Smooth muscle cell of the brain vasculature (primary cell): ENCODE measurements around the gene EPHA4.

ENCODE experiments used
- DNase-seq: peaks from one replicate; pipeline ENCODE4 v3.0.0-alpha.2; 2012; ENCODE audit warnings: low read depth, low spot score

Gene EPHA4

DNA sequence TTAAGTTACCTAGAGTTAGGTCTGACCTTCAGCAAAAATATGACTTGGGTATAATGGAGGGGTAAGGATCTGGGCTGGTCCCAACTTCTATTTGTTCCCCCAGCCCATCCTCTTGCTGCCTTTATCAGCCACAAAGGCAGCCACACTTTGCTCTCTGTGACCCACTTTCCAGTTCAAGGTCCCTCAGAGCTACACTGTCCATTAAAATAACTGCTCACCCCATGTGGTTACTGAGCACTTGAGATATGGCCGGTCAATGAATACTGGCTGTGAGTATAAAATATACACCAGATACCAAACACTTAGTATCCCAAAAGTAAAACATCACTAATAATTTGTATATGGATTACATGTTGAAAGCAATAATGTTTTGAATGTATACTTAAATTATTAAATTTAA lies 67.2 kb downstream of the EPHA4 start:
- DNase-seq, result no peak

DNA sequence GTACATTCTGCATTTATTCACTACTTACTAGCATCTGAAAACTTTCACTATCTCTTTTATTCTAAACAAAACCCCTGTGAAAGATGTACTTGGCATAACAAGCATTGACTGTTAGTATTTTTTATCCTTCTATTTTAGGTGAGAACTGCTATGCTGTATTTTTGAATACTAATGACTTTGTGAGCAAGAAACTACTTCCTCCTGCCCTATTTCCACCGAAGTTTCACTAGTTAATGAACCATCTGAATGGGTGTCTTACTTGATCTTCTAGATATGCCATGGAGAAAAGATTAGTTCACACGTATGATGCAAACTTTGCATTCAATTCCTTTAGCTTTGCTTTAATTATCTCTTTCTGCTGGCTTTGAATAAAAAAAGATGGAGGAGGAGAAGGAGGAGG lies 68.1 kb downstream of the EPHA4 start:
- no peak for DNase-seq

DNA sequence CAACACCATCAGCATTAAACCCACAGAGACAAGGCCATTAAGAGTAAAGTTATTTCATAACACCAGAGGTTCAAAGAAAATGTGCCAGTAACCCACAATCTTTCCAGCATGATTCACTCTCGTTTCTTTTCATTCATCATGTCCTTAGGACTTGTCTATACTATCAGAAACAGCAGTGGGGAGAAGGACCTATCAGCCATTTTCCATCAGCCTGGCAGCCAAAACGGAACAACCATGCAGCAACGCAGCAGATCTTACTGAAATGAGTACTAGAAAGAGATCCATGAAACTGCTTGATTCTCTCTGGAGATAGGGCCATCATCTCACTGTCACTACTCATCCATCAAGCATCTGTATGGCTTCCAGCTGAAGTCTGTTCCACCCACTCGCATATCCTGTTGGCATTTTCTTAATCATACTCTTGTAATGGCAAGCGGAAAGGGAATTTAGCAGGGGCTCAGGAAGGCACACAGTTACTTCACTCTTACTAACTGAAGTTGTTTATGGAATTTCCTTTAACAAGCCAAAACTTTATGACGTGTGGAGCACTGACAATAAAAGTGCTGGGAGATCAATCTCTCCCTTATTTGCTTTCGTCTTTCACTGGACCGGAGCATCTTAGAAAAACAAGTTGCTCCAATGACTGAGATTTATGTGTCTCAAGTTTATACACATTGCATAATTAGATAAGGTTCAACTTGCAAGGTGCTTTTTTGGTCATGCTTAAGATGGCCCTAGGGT lies 69.7 kb downstream of the EPHA4 start:
- DNase-seq, result no peak

GRCh38 chr2:221501883-221502269 lies 70.2 kb downstream of the EPHA4 start:
- DNase-seq, result no peak

DNA sequence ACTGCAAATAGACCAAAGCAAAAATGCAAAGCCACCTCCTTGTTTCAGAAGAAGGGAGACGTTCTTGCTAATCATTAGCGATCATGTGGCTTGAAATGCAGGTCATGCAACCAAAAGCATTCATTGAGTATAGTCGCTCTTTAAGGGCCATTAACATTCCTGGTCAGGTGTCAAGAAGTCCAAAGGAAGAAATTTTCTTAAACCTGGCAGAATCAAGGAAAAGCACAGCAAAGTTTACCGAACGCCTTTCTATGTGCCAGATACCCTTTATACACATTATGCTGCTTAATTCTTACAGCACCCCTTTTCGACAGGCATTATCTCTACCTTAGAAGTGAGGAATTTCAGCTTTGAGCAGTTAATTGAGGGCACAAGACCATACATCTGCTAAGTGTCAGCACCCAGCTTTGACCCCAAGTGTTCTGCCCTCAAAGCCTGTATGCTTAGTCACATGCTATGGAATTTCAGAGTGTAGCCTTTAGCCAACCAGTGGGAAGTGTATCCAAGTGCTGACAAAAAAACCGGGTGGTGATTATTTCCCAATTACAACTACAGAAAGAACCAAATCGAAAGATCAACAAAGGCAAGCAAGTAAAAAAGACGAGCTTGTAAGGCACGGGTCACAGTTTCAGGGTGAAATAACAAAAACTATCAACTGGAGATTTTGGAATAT lies 70.8 kb downstream of the EPHA4 start:
- DNase-seq, result peak; percentile 2

DNA sequence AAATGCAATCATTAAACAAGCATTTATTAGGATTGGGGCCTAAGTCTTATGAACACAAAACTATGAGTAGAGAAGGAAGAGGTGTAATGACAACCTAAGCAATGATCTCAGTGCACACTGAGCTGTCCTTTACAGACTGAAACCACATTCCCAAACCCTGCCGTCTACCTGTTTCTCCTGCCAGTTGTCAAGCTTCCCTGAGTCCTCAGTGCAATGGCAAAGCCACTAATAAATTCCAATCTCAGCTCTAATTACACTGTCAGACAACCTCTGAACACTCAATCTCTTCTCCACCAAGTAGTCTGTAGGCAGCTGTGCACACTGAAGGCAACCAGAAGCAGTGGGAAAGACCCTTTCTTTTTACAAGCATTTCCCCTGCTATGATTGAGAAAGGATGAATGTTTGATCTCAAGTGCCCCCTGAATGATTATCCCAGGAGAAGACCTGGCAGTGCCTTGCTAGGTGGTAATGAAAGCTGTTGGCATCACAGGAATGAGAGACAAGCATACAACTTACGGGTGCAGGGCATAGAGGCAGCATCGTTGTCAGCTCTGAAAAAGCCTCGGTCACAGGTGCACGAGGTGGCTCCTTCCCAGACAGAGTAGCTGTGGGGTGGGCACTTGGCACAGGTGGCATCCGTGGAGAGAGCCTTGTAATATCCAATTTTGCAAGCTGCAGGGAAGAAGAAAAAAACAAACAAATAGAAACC lies 71.4 kb downstream of the EPHA4 start:
- DNase-seq, result no peak

- no peak for DNase-seq
Measured at GRCh38 chr2:221495731-221496130, 76.4 kb downstream of the EPHA4 start.

DNA sequence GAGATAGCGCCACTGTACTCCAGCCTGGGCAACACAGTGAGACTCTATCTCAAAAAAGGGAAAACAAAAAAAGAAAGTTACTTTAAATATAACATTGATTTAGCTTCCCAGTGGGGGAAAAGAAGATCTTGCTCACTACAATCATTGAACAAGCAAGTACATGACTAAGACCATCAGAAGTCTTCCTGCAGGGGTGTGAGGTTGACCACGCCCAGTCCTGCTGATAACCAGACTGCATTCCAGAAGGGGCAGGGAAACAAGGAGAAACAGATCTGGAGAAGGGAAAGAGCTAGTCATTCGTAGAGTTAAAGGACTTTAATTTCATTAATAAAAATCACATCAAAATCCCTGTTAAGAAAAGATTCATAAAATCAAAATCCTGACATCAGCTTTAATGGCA lies 77.5 kb downstream of the EPHA4 start:
- DNase-seq, result no peak

- DNase-seq, result no peak
Measured at GRCh38 chr2:221493391-221493790, 78.7 kb downstream of the EPHA4 start.

- no peak for DNase-seq
Measured at GRCh38 chr2:221492636-221493035, 79.5 kb downstream of the EPHA4 start.

- DNase-seq, result no peak
Measured at GRCh38 chr2:221490506-221491060, 81.5 kb downstream of the EPHA4 start.

DNA sequence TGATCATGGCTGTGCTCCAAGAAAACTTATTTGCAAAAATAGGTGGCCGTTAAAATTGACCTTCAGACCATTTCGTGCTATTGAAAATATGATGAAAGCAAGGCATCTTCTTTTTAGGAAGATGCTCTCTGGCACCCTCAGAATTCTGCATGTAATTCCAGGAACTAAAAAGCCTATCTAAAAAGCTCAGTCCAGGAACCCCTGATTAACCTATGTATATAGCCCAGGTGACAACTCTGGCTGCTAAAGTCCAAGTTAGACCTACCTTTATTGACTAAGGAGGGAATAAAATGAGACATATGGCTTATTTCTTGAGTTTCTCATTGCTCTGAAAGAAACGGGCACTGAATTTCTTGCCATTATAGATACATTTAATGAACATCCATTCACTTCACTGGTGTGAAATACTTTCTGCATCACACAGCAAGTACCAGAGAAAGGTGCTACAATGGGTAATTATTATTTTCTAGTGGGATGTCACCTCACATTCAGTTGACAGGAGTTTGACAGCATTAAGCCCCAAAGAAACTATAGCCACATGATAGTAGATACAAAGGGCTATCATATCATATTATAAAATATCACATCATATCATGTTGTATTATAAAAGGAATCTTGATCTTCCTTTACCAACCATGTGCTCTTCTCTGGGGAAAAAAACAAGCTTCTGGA lies 83.8 kb downstream of the EPHA4 start:
- no peak for DNase-seq

- DNase-seq, result no peak
Measured at GRCh38 chr2:221486106-221486505, 86.0 kb downstream of the EPHA4 start.

GRCh38 chr2:221485503-221485870 lies 86.6 kb downstream of the EPHA4 start:
- DNase-seq, result no peak

DNA sequence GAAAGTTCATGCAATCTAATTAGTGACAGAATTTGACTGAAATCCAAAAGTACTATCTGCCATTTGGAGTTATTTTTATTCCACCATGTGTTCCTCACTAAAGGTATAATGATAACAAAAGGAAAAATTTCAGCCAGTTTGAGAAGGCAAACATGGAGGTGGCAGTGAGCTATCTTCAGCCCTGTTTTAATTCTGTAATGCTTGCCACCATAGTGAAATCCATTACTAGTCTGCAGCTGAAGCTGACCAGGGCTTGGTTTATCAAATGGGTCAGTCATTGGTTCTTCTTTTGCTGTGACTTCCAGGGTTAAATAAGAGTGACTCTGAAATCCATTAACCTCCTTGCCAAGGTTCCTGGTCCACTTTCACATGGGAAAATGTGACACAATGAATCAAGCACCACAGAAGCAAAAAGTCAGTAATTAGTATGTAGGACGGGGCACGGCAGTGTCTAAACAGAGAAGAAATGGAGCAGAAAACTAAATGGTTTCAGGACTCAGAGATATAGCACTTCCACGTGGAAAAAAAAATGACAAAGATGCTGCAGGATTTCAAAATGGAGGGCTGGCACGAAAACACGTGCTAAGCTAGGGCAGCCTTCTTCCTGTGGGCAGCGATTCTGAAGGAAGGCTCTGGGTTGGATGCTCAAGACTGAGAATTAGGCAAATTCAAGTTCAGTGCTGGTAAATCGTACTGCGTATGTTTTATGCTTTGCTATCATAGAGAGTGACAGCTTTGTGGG lies 87.2 kb downstream of the EPHA4 start:
- DNase-seq, result no peak

DNA sequence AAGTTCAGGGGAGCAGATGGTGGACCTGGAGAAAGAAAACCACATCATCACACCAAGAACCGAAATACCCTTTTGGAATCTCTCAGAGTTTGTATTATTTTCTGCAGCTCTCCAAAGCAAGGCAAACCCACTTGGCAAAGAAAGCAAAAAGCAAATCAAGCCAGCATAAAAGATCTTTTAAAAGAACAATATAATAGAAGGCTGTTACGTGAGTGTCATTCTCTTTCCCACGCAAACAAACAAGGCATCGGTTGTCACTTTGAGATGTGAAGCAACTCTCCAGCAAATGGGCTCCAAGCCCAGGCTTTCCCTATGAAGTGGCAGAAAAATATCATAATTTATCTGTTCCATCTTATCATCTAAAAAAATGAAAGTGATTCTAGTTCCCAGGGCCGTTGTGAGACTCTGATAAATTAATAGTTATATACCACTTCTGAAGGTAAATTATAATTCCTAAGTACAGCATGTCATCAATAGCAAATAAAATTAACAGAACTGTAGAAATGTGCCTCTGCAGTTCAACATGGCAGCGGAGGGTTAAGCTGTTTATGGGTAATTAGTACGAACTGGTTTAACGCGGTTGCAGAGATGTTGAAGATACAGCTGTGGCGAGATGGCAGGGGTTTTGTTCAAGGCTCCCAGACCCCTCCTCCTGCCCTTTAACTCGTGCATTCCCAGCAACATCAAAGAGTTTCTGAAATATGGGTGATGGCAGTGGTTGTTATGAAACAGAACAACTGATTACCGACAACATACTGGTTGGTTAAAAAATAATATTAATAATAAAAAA lies 89.2 kb downstream of the EPHA4 start:
- no peak for DNase-seq

DNA sequence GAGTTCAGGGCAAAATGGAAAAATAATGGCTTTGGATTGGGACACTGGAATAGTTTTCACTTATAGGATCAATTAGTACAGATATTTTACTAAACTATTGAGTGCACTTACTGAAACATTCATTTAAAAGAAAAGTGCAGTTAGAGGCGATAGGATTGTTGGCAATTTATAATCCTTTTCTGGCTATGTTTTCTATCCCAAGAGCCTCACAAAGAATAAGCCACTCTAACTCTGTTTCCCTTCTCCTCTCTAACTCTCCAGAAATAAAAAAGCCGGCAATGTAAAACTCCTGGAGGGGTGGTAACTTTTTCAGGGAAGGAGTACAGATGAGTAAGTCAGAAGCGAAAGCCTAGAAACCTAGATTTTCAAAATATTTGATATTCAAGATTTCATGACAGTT lies 91.3 kb downstream of the EPHA4 start:
- DNase-seq, result no peak

DNA sequence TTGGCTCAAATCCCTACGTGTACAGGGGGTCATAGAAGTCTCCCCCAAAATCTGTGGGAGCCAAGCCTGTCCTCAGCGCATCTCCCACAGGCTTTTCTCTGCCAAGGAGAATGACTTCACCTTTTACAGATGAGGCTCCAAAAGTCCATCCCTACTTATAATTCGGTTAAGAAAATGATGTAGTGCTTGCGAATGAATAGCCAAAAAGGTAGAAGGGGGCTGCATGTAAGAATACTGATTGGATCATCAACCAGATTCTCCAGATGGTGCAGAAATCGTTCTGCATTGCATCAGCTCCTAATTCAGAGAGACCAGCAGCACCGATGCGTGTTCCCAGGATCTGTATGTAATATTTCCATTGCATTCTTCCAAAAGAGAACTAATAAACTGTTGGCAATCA lies 91.9 kb downstream of the EPHA4 start:
- DNase-seq, result no peak

DNA sequence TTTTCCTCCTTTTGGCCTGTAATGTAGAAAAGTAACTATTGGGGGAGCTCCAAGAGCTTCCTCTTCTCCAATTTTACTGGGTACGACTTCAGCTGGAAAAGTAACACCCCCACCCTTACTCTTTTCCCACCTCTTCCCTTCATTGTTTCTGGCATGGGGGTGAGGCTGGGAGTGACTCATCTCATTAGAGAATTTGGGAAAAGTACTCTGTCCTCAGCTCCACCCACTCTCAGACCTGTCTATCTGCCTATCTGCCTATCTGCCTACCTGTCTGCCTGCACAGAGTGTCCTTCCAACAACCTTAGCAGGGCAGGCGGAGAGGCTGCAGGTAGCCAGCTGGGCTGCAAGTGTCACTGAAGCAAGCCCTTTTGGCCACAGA lies 93.6 kb downstream of the EPHA4 start:
- DNase-seq, result no peak

DNA sequence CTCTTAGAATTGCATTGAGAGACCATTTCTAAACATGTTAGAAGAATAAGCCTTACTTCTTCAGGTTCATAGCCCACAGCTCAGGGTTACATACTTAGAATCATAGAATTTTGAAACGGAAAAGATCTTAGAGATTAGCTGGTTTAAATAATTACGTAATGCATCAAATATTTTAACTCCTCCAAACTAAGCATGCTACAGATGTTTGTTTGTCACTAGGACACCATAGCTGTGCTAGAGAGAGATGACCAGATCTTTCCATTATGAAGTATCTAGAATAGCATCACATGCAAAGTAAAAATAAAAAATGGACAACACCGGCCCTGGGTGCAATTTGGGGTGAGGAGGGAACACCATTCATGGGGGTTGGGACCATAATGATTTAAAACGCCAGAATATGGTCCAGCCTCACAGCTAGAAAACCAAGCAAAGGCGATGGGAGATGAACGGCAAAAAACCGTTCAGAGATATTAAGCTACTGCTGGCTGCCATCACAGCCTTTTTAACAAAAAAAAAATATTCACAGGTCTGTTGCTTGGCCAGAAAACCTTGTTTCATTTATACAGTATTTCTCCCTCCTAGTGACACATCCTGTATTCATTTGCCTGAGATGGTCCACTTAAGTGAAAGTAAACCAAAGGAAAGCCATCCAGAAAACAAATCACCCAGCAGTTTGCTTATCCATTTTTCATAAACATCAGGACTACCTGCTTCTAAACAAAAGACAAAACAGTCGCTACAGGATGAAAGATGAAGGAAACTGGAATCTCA lies 94.2 kb downstream of the EPHA4 start:
- no peak for DNase-seq
